ENCODE results near the gene IST1.
"Not testable (repeated sequence)": the region's sequence is repeated elsewhere in the genome, so short reads cannot be mapped to it uniquely, and the experiment has no call there.

Gene IST1

GRCh38 chr16:71894921-71895678 lies at the start of gene IST1:
TSS of gene IST1 (plus strand) at chr16:71895531. CDS start at chr16:71915641, 20,110 bp downstream.
- peak; percentile 96 for DNase-seq

DNA sequence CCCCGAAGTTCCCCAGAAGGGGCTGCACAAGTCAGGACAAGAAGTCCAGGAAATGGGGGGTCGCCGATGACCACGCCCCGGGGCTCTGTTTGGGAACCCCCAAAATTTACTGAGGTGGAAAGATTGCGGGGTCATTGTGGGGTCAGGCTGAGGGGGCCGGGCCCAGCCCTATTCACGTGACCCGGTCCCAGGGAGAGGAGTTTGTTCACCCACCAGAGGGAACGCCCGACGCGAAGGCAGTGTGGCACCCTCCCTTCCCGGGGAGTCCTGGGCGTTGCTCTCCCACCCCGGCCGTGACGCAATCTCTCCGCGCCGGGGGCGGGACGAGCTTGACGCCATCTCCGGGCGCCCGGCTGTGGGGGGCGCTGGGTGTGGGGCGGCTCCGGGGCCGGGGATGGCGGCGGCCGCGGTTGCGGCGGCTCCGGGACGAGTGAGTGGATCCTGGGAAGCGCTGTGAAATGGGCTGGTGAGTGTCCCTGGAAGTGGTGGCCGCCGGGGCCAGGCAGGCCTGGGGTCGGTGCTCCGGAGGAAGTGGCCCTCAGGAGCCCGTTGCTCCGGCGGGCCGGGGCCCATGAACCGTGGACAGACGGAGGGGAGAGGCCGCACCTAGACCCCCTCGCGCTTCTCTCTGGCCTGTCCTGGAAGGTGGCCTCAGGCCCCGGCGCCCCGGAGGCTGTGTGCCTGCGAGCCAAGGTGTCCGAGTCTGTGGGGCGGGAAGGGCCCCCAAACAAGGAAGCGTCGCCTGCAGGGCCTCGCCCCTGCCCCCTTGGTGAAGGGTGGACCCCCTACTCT lies 49.5 kb upstream of the IST1 start, which contains the start of gene ATXN1L:
TSS of gene ATXN1L (plus strand) at position 338 of the 792 bp plus-strand sequence. CDS start 3,765 bp downstream, outside the sequence.
- peak; percentile 90 for DNase-seq

GRCh38 chr16:71846431-71846830 lies 48.9 kb upstream of the IST1 start:
- no peak for DNase-seq

DNA sequence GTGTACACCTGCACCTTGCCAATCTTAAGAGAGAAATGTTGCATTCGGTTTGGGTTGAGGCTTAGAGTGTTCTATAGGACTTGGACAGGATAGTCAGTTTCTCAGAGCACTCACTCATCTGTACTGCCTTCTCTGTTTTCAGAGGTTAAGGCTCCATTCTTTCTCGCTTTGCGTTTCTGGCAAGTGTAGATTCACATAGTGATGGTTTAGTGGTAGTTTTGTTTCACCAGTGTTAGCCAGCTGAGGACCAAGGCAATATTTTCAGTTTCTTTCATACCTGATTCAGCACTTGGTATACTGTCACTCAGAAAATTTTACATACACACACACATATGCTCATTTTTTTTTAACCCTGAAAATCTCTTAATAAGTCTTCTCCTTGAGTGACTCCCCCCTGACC lies 48.2 kb upstream of the IST1 start:
- DNase-seq: no peak

DNA sequence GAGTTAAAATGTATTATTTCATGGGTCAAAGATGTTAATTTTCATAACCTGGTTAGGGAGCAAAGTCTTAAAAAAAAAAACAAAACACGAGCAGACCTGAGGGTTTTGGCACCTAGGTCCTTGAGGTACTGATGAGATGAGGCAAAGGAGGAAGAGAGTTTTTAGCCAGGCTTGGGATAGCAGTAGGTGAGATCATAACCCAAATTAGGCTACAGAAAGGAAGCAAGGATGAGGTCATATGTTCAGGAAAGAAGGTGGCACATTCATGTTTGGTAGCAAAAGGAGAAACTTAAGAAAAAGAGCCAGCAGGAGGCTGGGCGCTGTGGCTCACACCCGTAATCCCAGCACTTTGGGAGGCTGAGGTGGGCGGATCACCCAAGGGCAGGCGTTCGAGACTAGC lies 46.7 kb upstream of the IST1 start:
- no peak for DNase-seq

DNA sequence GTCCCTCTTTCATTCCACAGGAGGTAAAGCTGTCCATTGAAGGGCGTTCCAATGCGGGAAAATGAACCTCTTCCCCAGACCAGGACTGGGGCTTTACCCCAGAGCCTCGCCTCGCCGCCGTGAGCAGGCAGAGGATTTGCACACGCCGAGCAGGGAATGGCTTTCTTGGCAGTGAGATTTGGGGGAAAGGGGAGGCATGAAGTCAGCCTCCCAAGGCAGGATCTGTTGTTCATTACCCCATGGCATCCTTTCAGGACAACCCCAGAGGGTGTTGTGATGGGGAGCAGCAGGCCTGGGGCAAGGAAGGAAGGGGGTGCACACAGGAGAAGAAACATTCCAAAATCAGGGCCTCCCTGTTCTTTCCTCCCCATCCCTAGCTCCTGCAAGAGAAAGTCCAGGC lies 43.6 kb upstream of the IST1 start:
- no peak for DNase-seq

DNA sequence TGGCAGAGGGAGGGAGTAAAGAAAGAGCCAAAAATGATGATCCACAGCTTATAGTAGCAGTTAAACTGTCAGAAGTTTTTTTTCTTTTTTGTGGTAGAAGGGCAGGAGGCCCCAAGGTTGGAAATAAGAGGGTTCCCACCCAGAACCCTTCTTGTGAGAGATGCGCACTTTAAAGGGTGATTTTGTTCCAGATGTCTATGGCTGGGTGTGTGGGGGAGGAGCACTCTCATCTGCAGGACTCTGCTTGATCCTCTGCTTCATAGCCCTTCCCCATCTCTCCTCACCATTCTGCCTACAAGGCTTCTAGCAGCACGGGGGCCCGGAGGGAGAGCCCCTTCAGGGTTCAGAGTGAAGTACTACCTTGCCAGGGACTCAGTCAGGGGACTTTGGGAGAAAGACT lies 43.2 kb upstream of the IST1 start:
- no peak for DNase-seq

GRCh38 chr16:71852561-71852960 lies 42.8 kb upstream of the IST1 start:
- DNase-seq: no peak

GRCh38 chr16:71853413-71853812 lies 41.9 kb upstream of the IST1 start:
- no peak for DNase-seq

- DNase-seq: no peak
Measured at GRCh38 chr16:71854369-71854948, 40.9 kb upstream of the IST1 start.

DNA sequence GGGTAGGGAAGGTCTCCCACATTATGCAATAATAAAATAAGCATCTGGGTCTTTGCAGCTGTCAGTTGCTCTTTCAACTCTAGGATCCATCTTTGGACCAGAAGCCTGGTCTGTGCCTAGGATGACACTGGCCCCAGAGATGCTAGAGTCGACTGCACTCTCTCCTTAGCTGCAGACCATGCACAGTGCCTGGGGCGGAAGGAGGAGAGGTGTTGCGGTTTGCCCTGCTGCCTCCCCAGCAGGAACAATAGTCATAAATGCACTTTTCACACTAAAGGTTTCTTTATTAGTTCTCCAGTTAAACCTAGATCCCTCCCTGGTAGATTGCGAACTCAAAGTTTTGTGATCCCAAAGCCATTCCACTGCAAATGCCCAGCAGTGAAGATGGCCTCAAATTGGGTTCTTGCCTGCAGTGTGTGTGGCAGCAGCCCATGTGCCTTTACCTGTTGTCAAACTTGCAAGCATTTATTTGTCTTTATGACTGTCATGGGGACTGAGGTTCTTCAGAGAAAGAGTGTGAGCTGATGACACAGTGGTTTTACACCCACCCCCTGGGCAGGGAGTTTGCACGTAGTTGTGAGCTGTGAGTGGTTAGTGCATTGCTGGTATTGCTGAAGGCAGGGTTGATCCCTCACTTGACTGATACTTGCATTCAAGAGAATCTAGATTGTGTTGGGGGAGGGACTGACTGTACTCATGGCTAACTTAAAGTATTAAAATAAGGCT lies 39.2 kb upstream of the IST1 start:
- DNase-seq: no peak

DNA sequence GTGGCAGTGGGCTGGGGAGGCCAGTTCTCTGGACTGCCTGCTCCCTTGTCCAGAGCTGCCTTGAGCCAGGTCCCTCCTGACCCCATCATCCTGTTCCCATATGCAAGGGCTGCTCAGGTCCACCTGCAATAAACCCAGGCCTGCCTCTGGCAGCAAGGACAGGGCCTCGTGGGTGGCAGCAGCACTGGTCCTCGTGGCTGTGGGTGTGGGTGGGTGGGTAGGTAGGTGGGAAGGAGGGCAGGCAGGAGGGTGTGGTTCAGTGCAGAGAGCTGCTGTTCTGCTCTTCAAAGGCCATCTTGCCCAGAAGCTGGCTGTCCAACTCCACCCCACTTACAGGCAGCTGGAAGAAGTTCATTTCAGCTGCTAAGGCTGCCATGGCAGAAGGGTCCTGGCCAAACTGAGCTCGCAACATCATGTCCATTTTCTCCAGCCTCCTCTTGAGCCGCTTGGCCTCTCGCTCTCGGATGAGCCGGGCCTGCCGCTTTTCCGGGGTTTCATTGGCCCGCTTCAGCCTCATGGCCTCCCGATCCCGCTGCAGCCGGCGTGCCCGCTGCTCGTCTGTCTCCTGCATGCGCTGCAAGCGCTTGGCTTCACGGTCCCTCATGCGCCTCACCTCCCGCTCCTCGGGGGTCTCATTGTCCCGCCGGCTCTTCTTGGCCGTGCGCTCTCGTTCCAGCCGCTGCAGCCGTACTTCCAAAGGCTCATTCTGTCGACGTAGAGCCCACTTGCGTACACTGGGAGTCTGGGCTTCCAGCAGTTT lies 35.4 kb upstream of the IST1 start:
- DNase-seq: no peak

GRCh38 chr16:71863995-71864394 lies 31.3 kb upstream of the IST1 start:
- DNase-seq: no peak

DNA sequence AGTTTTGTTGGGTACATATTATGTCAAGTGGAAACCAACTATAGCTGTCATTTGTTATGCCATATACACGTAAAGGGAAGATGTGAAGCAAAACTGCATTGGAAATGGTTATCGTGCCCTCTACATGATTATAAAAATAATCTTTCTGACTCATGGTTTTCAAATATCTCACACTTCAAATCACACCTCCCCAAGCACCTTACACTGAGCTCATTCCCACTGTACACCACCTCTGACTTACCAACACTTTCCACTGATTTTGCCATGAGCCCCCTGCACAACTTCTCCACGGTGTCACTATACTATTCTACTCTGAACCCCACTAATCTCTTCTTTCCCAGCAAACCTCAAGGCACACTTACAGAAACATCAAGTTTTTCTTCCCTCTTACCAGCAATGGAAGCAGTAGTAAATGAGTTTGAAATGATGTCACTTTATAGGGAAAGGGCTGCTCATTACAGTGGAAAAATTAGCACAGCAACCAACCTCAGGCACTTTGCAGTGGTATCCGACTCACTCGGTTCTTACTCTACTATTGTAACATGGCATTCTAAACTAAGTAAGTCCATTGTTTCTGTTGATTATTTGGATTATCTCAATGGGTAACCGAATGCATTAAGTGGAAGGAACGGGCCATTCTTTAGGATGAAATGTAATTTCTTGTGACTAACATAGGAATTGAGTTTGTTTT lies 30.0 kb upstream of the IST1 start:
- no peak for DNase-seq

DNA sequence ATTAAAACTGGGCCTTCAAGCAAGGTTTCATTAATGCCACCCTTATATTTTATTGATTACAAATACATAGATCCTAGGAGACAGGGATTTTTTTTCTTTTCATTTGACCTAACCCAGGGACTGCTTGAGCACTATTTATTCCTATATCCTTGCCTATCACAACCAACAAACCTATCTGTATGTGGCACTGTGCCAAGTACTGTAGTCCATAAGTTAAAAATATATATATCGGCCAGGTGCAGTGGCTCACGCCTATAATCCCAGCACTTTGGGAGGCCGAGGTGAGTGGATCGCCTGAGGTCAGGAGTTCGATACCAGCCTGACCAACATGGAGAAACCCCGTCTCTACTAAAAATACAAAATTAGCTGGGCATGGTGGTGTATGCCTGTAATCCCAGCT lies 28.2 kb upstream of the IST1 start:
- DNase-seq: not testable (repeated sequence)

DNA sequence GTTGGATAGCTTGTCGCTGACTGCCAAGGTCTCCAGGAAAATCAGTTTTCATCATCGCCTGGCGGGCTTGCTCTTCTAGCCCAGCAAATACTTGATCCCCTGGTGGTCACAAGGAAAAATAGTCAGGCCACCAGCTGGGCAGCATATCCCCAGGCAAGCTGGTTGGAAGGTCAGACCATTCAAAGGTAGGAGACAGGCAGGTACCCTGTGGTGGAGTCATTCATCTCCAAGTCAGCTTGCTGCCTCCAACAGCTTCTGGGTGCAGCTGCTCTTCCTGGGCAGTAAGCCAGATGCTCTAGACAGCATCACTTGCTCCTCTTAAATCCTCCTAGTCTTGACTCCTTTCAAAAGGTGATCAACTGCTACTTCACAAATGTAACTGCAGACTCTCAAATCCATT lies 27.4 kb upstream of the IST1 start:
- DNase-seq: no peak

GRCh38 chr16:71869089-71869488 lies 26.2 kb upstream of the IST1 start:
- DNase-seq: no peak

- DNase-seq: no peak
Measured at GRCh38 chr16:71870818-71871217, 24.5 kb upstream of the IST1 start.

- DNase-seq: no peak
Measured at GRCh38 chr16:71873199-71873598, 22.1 kb upstream of the IST1 start.

DNA sequence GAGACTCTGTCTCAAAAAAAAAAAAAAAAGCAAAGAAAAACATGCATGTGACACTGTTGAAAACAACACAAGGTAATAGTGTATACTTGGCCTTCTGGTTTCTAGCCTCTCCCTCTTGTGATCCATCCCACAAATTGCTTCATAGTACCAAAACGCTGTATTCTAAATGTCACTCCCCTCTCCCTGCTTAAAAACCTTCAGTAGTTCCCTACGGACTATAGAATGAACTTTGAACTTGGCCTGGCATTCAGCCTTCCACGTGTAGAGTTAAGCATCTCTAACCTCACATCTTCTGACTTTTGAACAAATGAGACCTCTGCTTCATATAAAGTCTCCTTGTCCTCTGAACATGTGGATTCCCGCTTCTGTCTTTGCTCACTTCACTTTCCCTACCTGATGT lies 16.4 kb upstream of the IST1 start:
- no peak for DNase-seq

DNA sequence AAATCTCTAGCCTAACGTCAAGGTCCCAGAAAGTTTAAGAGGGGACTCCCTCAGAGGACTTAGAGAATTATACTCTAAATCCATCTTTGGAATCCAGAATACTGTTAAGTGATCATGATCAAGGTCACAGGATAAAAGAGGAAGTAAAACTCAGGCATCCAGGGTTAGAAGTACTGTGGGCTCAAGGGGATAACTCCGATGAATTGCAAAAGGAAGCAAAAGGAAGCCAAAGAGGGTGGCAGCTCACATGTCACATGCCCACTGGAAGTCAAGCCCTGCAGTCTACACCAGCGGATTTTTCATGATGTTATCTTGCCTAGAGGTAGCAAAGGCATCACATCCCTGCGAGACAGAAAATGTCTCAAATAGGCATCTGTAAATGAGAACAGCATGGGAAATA lies 15.2 kb upstream of the IST1 start:
- no peak for DNase-seq
